Measurements from ENCODE around the gene ZNF688. TPM values are rescaled to one million over a fixed set of nuclear protein-coding genes. Genes with fewer than 3 reads are reported as not detected.

ZNF688 gene
- total and polyA plus RNA-seq, 2 of the 13 experiments (the other 11 are each of a cell fraction or from before 2014, with no cell fraction given) = 2.4 to 5.4 TPM

GRCh38 chr16:30535777-30536190, 35.7 kb downstream of the ZNF688 start (continued):
- peak; percentile 41; the same call in 1 of the 2 replicates for TF ChIP-seq PATZ1 (CRISPR knock-in tag; IDR thresholded peaks at IDR 0.05)
- TF ChIP-seq TBX2 (CRISPR knock-in tag; IDR thresholded peaks at IDR 0.05; ENCODE audit: borderline replicate concordance) = peak; percentile 59; the same call in 1 of the 2 replicates
- no peak for TF ChIP-seq CEBPG (CRISPR knock-in tag; IDR thresholded peaks at IDR 0.05)
- no peak for TF ChIP-seq IRF1 (CRISPR knock-in tag; IDR thresholded peaks at IDR 0.05; ENCODE audit: low read depth)
- TF ChIP-seq SNAPC2 (CRISPR knock-in tag; IDR thresholded peaks at IDR 0.05) = no peak
- no peak for TF ChIP-seq SKI (IDR thresholded peaks at IDR 0.05; ENCODE audit: partially characterized antibody)
- TF ChIP-seq GATAD1 (CRISPR knock-in tag; IDR thresholded peaks at IDR 0.05) = peak; percentile 46
- TF ChIP-seq ZNF570 (CRISPR knock-in tag; IDR thresholded peaks at IDR 0.05; ENCODE audit: borderline replicate concordance) = no peak
- TF ChIP-seq ZBTB42 (CRISPR knock-in tag; IDR thresholded peaks at IDR 0.05) = no peak
- no peak for TF ChIP-seq SOX13 (IDR thresholded peaks at IDR 0.05)
- peak; percentile 0 to 32; a peak in 1 of 4 replicates for TF ChIP-seq SOX13 (CRISPR knock-in tag; conservative IDR thresholded peaks at IDR 0.05 in 1 of 2, IDR thresholded peaks at IDR 0.05 in 1 of 2)
- TF ChIP-seq TAF1 (CRISPR knock-in tag; IDR thresholded peaks at IDR 0.05) = no peak; the same call in 1 of the 2 replicates
- TF ChIP-seq MYPOP (CRISPR knock-in tag; IDR thresholded peaks at IDR 0.05) = no peak
- TF ChIP-seq ZNF274 (CRISPR knock-in tag; IDR thresholded peaks at IDR 0.05) = peak; percentile 65
- TF ChIP-seq STAG1 (CRISPR knock-in tag; IDR thresholded peaks at IDR 0.05) = peak; percentile 81
- TF ChIP-seq ZNF598 (CRISPR knock-in tag; IDR thresholded peaks at IDR 0.05; ENCODE audit: borderline replicate concordance) = no peak
- peak; percentile 30; the same call in 1 of the 2 replicates for TF ChIP-seq ZNF770 (CRISPR knock-in tag; IDR thresholded peaks at IDR 0.05)
- TF ChIP-seq ZBTB1 (CRISPR knock-in tag; IDR thresholded peaks at IDR 0.05; ENCODE audit: borderline replicate concordance) = no peak
- no peak for TF ChIP-seq TBP (CRISPR knock-in tag; IDR thresholded peaks at IDR 0.05)
- no peak for TF ChIP-seq ZNF235 (CRISPR knock-in tag; IDR thresholded peaks at IDR 0.05; ENCODE audit: borderline replicate concordance)
- TF ChIP-seq PAWR (CRISPR knock-in tag; IDR thresholded peaks at IDR 0.05; ENCODE audit: borderline replicate concordance) = no peak
- TF ChIP-seq ATF4 (CRISPR knock-in tag; IDR thresholded peaks at IDR 0.05) = no peak
- TF ChIP-seq ZNF746 (CRISPR knock-in tag; IDR thresholded peaks at IDR 0.05) = peak; percentile 62
- TF ChIP-seq LBX2 (CRISPR knock-in tag; IDR thresholded peaks at IDR 0.05; ENCODE audit: borderline replicate concordance) = peak; percentile 84; the same call in 1 of the 2 replicates

All from HepG2 (cell line).